ENCODE data around the gene LAGE3.

DNA sequence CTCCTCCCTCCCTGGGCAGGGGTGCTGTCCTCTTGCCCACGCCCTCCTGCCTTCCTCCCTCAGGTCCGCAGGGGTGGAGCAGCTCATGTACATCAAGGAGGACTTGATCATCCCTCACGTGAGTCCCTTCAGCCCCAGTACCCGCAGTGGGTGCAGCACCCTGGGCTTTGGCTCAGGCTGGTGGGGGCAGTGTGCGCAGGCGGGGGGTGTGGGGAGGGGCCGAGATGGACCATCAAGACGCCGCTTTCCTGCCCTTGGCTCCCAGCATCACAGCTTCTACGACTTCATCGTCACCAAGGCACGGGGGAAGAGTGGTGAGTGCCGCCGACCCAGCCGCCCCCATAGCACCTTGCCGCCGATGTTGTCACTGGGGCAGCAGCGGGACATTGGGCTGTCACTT is 29.5 kb downstream of the LAGE3 start:
- TF ChIP-seq POLR2A (IDR thresholded peaks at IDR 0.05), result no peak
- TF ChIP-seq, protein P1, sequence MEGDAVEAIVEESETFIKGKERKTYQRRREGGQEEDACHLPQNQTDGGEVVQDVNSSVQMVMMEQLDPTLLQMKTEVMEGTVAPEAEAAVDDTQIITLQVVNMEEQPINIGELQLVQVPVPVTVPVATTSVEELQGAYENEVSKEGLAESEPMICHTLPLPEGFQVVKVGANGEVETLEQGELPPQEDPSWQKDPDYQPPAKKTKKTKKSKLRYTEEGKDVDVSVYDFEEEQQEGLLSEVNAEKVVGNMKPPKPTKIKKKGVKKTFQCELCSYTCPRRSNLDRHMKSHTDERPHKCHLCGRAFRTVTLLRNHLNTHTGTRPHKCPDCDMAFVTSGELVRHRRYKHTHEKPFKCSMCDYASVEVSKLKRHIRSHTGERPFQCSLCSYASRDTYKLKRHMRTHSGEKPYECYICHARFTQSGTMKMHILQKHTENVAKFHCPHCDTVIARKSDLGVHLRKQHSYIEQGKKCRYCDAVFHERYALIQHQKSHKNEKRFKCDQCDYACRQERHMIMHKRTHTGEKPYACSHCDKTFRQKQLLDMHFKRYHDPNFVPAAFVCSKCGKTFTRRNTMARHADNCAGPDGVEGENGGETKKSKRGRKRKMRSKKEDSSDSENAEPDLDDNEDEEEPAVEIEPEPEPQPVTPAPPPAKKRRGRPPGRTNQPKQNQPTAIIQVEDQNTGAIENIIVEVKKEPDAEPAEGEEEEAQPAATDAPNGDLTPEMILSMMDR (IDR thresholded peaks at IDR 0.05), result no peak

All from right lobe of liver (tissue), 4 donors.